Gastrocnemius medialis (tissue), 4 donors: ENCODE results near the gene ARL6IP5. TPM values are rescaled to one million over a fixed set of nuclear protein-coding genes. Genes with fewer than 3 reads are reported as not detected.

Experiments used
- ATAC-seq, 2 donors: fragments of 150-250 bp; one replicate each; pipeline ENCODE4 v1.9.1; 2016
- DNase-seq, 2 donors: peaks; one replicate each; pipeline ENCODE4 v3.0.0-alpha.2; 2019
- H3K27ac ChIP-seq, 4 donors: fragments of 200-600 bp; sonication (generic); 1 replicate in 1 of 4; 2 replicates in 3 of 4; pipeline ENCODE4 v1.5.1; 2016 to 2018; ENCODE audit warnings: mild to moderate bottlenecking in 2 of 4, moderate library complexity in 1 of 4
- H3K27me3 ChIP-seq, 3 donors: fragments of 200-600 bp; sonication (generic) in 2 of 3; 1 replicate in 1 of 3; 2 replicates in 2 of 3; pipeline versions ENCODE4 v1.5.1 to v1.6.0; 2016 to 2019; ENCODE audit warnings: mild to moderate bottlenecking in 1 of 3, moderate library complexity in 1 of 3
- H3K36me3 ChIP-seq, 2 donors: fragments of 200-600 bp; sonication (generic) in 1 of 2; one replicate each; pipeline ENCODE4 v1.5.1; 2017 to 2018
- H3K4me1 ChIP-seq, 2 donors: fragments of 200-600 bp; sonication (generic) in 1 of 2; one replicate each; pipeline ENCODE4 v1.5.1; 2016 to 2017; ENCODE audit warnings: mild to moderate bottlenecking in 2 of 2
- H3K4me3 ChIP-seq, 4 donors: fragments of 200-600 bp; sonication (generic) in 3 of 4; 1 replicate in 1 of 4; 2 replicates in 3 of 4; pipeline ENCODE4 v1.5.1; 2016 to 2019; ENCODE audit warnings: mild to moderate bottlenecking in 2 of 4
- H3K9me3 ChIP-seq, 3 donors: fragments of 200-600 bp; sonication (generic) in 2 of 3; 1 replicate in 1 of 3; 2 replicates in 2 of 3; pipeline ENCODE4 v1.5.1; 2016 to 2019
- CTCF ChIP-seq, 5 experiments: fragments of 450-650 bp in 3 of 5; fragments of 200-600 bp in 2 of 5; sonication (generic) in 2 of 5; IDR thresholded peaks in 4 of 5; conservative IDR thresholded peaks in 1 of 5; 1 replicate in 4 of 5; 2 replicates in 1 of 5; pipeline ENCODE4 v1.5.1; 2016 to 2019; ENCODE audit warnings: antibody characterized with exemption in 5 of 5, mild to moderate bottlenecking in 3 of 5, moderate library complexity in 3 of 5
- POLR2A ChIP-seq, 2 donors: fragments of 450-650 bp; IDR thresholded peaks; one replicate each; pipeline ENCODE4 v1.6.1; 2017; ENCODE audit warnings: antibody characterized with exemption in 2 of 2, mild to moderate bottlenecking in 2 of 2, moderate library complexity in 2 of 2
- in situ Hi-C, 4 donors: fragments of 200-750 bp; cut with MboI; loops; one replicate each; pipeline versions ENCODE4 v1.15.0 to v1.8.0; 2017; ENCODE audit warnings: low sequenced_read_pairs in 4 of 4
- intact Hi-C: fragments of 100-400 bp; cut with DNase I; formaldehyde crosslinking; loops from one replicate; pipeline ENCODE4 v1.15.1; 2023; ENCODE audit warnings: low total_unique reads
- total RNA-seq, 4 donors: library from RNA; depleted of rRNA; stranded (reverse); fragments of >200 nt; gene quantifications; one replicate each; pipeline versions ENCODE4 v1.1.0 to v1.2.3, GENCODE V29; 2016

The ARL6IP5 gene
- total RNA-seq, result 100 to 1,000 TPM; 108 to 181 (median 145) TPM

GRCh38 chr3:69084326-69085167 is at the start of gene ARL6IP5:
ARL6IP5 (plus strand) TSS chr3:69084937; CDS start chr3:69085048, 111 bp downstream.
- H3K4me3 ChIP-seq, result peak within 1 kb of the TSS; percentile 85 to 97 (median 88)
- peak; percentile 44 to 48 for ATAC-seq

GRCh38 chr3:69044608-69045007 is 40.1 kb upstream of the ARL6IP5 start:
- Histone ChIP-seq H3K4me3 (no peak overlapping the region), H3K9me3 (no peaks in the 10 kb centered on the region), H3K4me1 (peaks cover 0 to under 1% of the 10 kb centered on the region in 2 donors), H3K27me3 (no peaks in the 10 kb centered on the region), H3K27ac (no peak overlapping the region), H3K36me3 (peaks cover 0 to 85% of the 10 kb centered on the region in 2 donors)
- DNase-seq (no peak), ATAC-seq (no peak)
- TF ChIP-seq CTCF (IDR thresholded peaks at IDR 0.05 in 4 of 5, conservative IDR thresholded peaks at IDR 0.05 in 1 of 5) (no peak), POLR2A (IDR thresholded peaks at IDR 0.05) (no peak)
- in situ Hi-C loops (loop anchor here in 1 of 4 donors (25.0 kb wide), 1 partner anchor 268 kb away; no protein-coding TSS in a partner anchor), intact Hi-C loops (no loop called here)

More at GRCh38 chr3:69084326-69085167, at the start of gene ARL6IP5:
- DNase-seq, result peak; percentile 93
- Histone ChIP-seq H3K9me3 (no peaks in the 10 kb centered on the region), H3K27me3 (no peaks in the 10 kb centered on the region), H3K36me3 (no peaks in the 10 kb centered on the region), H3K27ac (peak within 1 kb of the TSS; percentile 95 to 99 (median 97)), H3K4me1 (peaks cover 70 to 72% of the 10 kb centered on the region in 2 donors)
- in situ Hi-C loops, result no loop called here
- intact Hi-C loops, result no loop called here
- peak; percentile 78 to 83 for TF ChIP-seq POLR2A (IDR thresholded peaks at IDR 0.05)
- TF ChIP-seq CTCF (IDR thresholded peaks at IDR 0.05 in 4 of 5, conservative IDR thresholded peaks at IDR 0.05 in 1 of 5), result no peak

GRCh38 chr3:69048990-69049389 is 35.7 kb upstream of the ARL6IP5 start:
- intact Hi-C loops, result no loop called here
- H3K36me3 ChIP-seq, result peaks cover 0 to 43% of the 10 kb centered on the region in 2 donors
- no peak for DNase-seq

GRCh38 chr3:69051756-69052471 is 32.8 kb upstream of the ARL6IP5 start, which contains the start of gene TMF1:
TMF1 (minus strand) TSS chr3:69052333; CDS start chr3:69052086, 247 bp downstream.
- ATAC-seq (peak; percentile 99), DNase-seq (peak; percentile 97)
- Histone ChIP-seq H3K27ac (peak within 1 kb of the TSS; percentile 90 to 96 (median 94)), H3K27me3 (no peaks in the 10 kb centered on the region), H3K9me3 (no peaks in the 10 kb centered on the region), H3K36me3 (peaks cover 0 to 37% of the 10 kb centered on the region in 2 donors), H3K4me3 (peak within 1 kb of the TSS; percentile 81 to 97 (median 85)), H3K4me1 (peaks cover 10 to 16% of the 10 kb centered on the region in 2 donors)
- in situ Hi-C loops, result no loop called here
- intact Hi-C loops, result loop anchor here (1.0 kb wide), 3 partner anchors 28 to 254 kb away; partner anchors contain the start of genes EOGT and UBA3
- TF ChIP-seq CTCF (IDR thresholded peaks at IDR 0.05 in 4 of 5, conservative IDR thresholded peaks at IDR 0.05 in 1 of 5), result no peak
- TF ChIP-seq POLR2A (IDR thresholded peaks at IDR 0.05), result peak; percentile 71 to 76

More at GRCh38 chr3:69048990-69049389, 35.7 kb upstream of the ARL6IP5 start:
- TF ChIP-seq CTCF (IDR thresholded peaks at IDR 0.05 in 4 of 5, conservative IDR thresholded peaks at IDR 0.05 in 1 of 5) (no peak), POLR2A (IDR thresholded peaks at IDR 0.05) (no peak)
- Histone ChIP-seq H3K27ac (no peak overlapping the region), H3K4me1 (peaks cover 10 to 16% of the 10 kb centered on the region in 2 donors), H3K9me3 (no peaks in the 10 kb centered on the region), H3K4me3 (no peak overlapping the region), H3K27me3 (no peaks in the 10 kb centered on the region)
- in situ Hi-C loops, result loop anchor here in 1 of 4 donors (25.0 kb wide), 1 partner anchor 263 kb away; no protein-coding TSS in a partner anchor
- no peak for ATAC-seq
